HG03108 (cell line): ENCODE data around the gene ERMN.

ENCODE experiments used
- ATAC-seq: cut with Tn5 transposase; IDR thresholded peaks from one replicate; pipeline ENCODE4 v1.9.1; 2021; ENCODE audit warnings: moderate library complexity; ENCODE audit not compliant: unreplicated experiment

Gene ERMN

GRCh38 chr2:157333304-157334047 is 7.9 kb upstream of the ERMN start:
- no peak for ATAC-seq

GRCh38 chr2:157329524-157329923 is 3.9 kb upstream of the ERMN start:
- no peak for ATAC-seq

- peak; percentile 94 for ATAC-seq
Observed at GRCh38 chr2:157327621-157328500, 2.2 kb upstream of the ERMN start.

- ATAC-seq, result no peak
Observed at GRCh38 chr2:157327200-157327599, 1.6 kb upstream of the ERMN start.

GRCh38 chr2:157326698-157327097 is 1.1 kb upstream of the ERMN start:
- no peak for ATAC-seq

- ATAC-seq, result no peak
Observed at GRCh38 chr2:157324331-157324843, 1.2 kb downstream of the ERMN start.

GRCh38 chr2:157322432-157322831 is 3.2 kb downstream of the ERMN start:
- no peak for ATAC-seq

- ATAC-seq, result no peak
Observed at GRCh38 chr2:157321466-157321865, 4.2 kb downstream of the ERMN start.

- no peak for ATAC-seq
Observed at GRCh38 chr2:157320409-157320808, 5.2 kb downstream of the ERMN start.

GRCh38 chr2:157319795-157320194 is 5.8 kb downstream of the ERMN start:
- no peak for ATAC-seq

- no peak for ATAC-seq
Observed at GRCh38 chr2:157318884-157319283, 6.7 kb downstream of the ERMN start.

- no peak for ATAC-seq
Observed at GRCh38 chr2:157315901-157316300, 9.7 kb downstream of the ERMN start.

GRCh38 chr2:157312866-157313486 is 12.6 kb downstream of the ERMN start:
- no peak for ATAC-seq

GRCh38 chr2:157311706-157312105 is 13.9 kb downstream of the ERMN start:
- no peak for ATAC-seq

- ATAC-seq, result no peak
Observed at GRCh38 chr2:157309878-157310277, 15.7 kb downstream of the ERMN start.

- no peak for ATAC-seq
Observed at GRCh38 chr2:157307021-157307420, 18.6 kb downstream of the ERMN start.

- no peak for ATAC-seq
Observed at GRCh38 chr2:157305723-157306110, 19.9 kb downstream of the ERMN start.

- no peak for ATAC-seq
Observed at GRCh38 chr2:157304811-157305722, 20.6 kb downstream of the ERMN start.

GRCh38 chr2:157303612-157304011 is 22.0 kb downstream of the ERMN start:
- no peak for ATAC-seq

GRCh38 chr2:157302492-157303099 is 23.0 kb downstream of the ERMN start:
- ATAC-seq, result peak; percentile 72
